ENCODE results near the gene BTNL2.

DNA sequence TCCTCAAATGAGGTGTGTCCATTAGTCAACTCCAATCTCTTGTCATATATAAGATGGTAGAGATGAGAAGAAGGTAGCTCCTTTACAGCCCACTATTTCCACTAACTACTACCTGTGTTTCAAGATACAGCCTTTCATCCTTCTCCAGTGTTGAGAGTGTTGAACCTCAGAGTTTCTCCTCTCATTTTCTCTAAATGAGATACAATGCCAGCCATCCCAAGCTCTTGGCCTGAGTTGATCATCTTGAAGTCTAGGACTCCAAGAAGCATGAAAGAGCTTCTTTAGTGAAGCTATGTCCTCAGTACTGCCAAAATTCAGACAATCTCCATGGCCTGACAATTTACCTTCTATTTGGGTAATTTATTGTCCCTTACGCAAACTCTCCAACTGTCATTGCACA, 32.2 kb upstream of the BTNL2 start:
- TF ChIP-seq, protein P1, sequence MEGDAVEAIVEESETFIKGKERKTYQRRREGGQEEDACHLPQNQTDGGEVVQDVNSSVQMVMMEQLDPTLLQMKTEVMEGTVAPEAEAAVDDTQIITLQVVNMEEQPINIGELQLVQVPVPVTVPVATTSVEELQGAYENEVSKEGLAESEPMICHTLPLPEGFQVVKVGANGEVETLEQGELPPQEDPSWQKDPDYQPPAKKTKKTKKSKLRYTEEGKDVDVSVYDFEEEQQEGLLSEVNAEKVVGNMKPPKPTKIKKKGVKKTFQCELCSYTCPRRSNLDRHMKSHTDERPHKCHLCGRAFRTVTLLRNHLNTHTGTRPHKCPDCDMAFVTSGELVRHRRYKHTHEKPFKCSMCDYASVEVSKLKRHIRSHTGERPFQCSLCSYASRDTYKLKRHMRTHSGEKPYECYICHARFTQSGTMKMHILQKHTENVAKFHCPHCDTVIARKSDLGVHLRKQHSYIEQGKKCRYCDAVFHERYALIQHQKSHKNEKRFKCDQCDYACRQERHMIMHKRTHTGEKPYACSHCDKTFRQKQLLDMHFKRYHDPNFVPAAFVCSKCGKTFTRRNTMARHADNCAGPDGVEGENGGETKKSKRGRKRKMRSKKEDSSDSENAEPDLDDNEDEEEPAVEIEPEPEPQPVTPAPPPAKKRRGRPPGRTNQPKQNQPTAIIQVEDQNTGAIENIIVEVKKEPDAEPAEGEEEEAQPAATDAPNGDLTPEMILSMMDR (IDR thresholded peaks at IDR 0.05; ENCODE audit: low read depth, low read length), result no peak
- TF ChIP-seq EZH2phosphoT487 (IDR thresholded peaks at IDR 0.05; ENCODE audit: low read depth), result no peak
